CD4-positive, alpha-beta T cell (primary cell): Measurements from ENCODE around the gene MICAL2. TPM values are rescaled to one million over a fixed set of nuclear protein-coding genes. Genes with fewer than 3 reads are reported as not detected.
A peak's percentile ranks its signal among the peaks of the same experiment; 100 is the strongest.

ENCODE experiments used
- ATAC-seq: fragments of 200-7000 bp; cut with Tn5 transposase; one replicate; pipeline ENCODE4 v1.10.0; 2022; ENCODE audit warnings: mild to moderate bottlenecking; ENCODE audit not compliant: poor library complexity
- CTCF ChIA-PET: fragments of 350-600 bp; sonication (Branson Sonifier 250); formaldehyde crosslinking; loops from one replicate; lab custom pipeline; 2021; ENCODE audit warnings: antibody characterized with exemption, inconsistent platforms; lab: Charles Lee
- POLR2A ChIA-PET: fragments of 350-600 bp; sonication (Branson Sonifier 250); formaldehyde crosslinking; loops from one replicate; lab custom pipeline; 2021; ENCODE audit warnings: antibody characterized with exemption, inconsistent platforms; lab: Charles Lee
- DNase-seq, 14 experiments: peaks; one replicate each; pipeline ENCODE4 v3.0.0-alpha.2; 2013 to 2020; ENCODE audit warnings: mixed read lengths in 2 of 14
- H3K27ac ChIP-seq, 2 donors: one replicate each; pipeline versions ENCODE4 v1.5.1 to v1.7.0; 2013; ENCODE audit warnings: low read length in 2 of 2, low read depth in 1 of 2, mild to moderate bottlenecking in 1 of 2
- H3K27me3 ChIP-seq, 2 experiments: 1 replicate in 1 of 2; 2 replicates in 1 of 2; pipeline versions ENCODE4 v1.6.1 to v1.7.0; 2013; ENCODE audit warnings: low read length in 2 of 2, control low read depth in 1 of 2, mild to moderate bottlenecking in 1 of 2, moderate library complexity in 1 of 2; ENCODE audit not compliant: insufficient read depth in 2 of 2, control insufficient read depth in 1 of 2
- H3K36me3 ChIP-seq: one replicate; pipeline ENCODE4 v1.6.1; 2013; ENCODE audit warnings: low read length, control low read depth; ENCODE audit not compliant: insufficient read depth
- H3K4me1 ChIP-seq: one replicate; pipeline ENCODE4 v1.6.1; 2013; ENCODE audit warnings: low read length, control low read depth; ENCODE audit not compliant: insufficient read depth
- H3K4me3 ChIP-seq: one replicate; pipeline ENCODE4 v1.5.1; 2013; ENCODE audit warnings: mild to moderate bottlenecking, low read length, moderate library complexity
- H3K9me3 ChIP-seq, 2 experiments: 1 replicate in 1 of 2; 2 replicates in 1 of 2; pipeline versions ENCODE4 v1.6.1 to v1.7.0; 2013; ENCODE audit warnings: low read length in 2 of 2, mild to moderate bottlenecking in 2 of 2, control low read depth in 1 of 2, moderate library complexity in 1 of 2; ENCODE audit not compliant: control insufficient read depth in 1 of 2, insufficient read depth in 1 of 2
- H3K27ac Mint-ChIP-seq: one replicate; pipeline ENCODE4 v1.8.0; 2020; ENCODE audit warnings: mixed read lengths
- H3K27me3 Mint-ChIP-seq: one replicate; pipeline ENCODE4 v1.8.0; 2021; ENCODE audit warnings: mixed read lengths
- H3K36me3 Mint-ChIP-seq: one replicate; pipeline ENCODE4 v1.8.0; 2021; ENCODE audit warnings: low read depth, mixed read lengths
- H3K4me1 Mint-ChIP-seq: one replicate; pipeline ENCODE4 v1.8.0; 2021; ENCODE audit warnings: low read depth, mixed read lengths
- H3K4me3 Mint-ChIP-seq: one replicate; pipeline ENCODE4 v1.8.0; 2020; ENCODE audit warnings: mild to moderate bottlenecking, mixed read lengths
- H3K9me3 Mint-ChIP-seq: one replicate; pipeline ENCODE4 v1.8.0; 2020; ENCODE audit warnings: mixed read lengths
- intact Hi-C, 2 experiments: fragments of 100-400 bp; cut with DNase I in 1 of 2; cut with micrococcal nuclease in 1 of 2; formaldehyde crosslinking; loops; one replicate each; pipeline versions ENCODE4 v1.15.1 to v1.9.0; 2023 to 2025; cut with DNase I, micrococcal nuclease
- total RNA-seq, 174 experiments: library from RNA in 2 of 174; stranded (reverse) in 2 of 174; gene quantifications; one replicate each; pipeline ENCODE4 v1.2.3 and lab custom pipeline; 2021 to 2026
- TF ChIP-seq, protein P1 (sequence below): fragments of 200-600 bp; IDR thresholded peaks from one replicate; pipeline ENCODE4 v1.8.0; 2022; ENCODE audit warnings: antibody characterized with exemption, mild to moderate bottlenecking

MICAL2 gene
- total RNA-seq, 2 experiments from 2014 or later: 12.8 to 14.1 TPM

DNA sequence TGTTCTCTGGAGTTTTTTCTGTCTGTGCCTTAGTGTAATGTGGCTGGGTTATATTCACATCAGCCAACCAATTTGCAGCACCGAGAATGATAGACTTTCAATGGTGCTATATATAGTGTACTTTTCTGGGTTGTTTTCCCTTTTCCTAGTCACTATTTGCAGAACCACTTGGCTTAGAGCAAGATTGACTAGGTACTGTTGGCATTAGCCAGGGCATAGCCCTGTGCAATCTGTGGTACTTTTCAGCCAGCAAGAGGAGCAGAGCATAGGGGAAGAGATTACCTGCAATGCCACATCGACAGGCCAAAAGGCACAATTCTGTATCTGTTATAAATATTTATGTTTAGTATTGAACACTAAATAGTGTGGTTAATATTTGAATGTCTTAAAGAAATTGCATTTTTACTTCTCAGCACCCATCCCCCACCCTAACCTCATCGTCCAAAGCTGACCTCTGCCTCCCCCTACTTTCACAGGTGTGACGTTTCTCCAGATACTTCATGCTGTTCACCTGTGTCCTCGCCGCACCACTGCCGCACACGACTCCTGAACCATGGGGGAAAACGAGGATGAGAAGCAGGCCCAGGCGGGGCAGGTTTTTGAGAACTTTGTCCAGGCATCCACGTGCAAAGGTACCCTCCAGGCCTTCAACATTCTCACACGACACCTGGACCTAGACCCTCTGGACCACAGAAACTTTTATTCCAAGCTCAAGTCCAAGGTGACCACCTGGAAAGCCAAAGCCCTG is 51.4 kb downstream of the MICAL2 start:
- no peak overlapping the region for H3K4me3 ChIP-seq
- DNase-seq: no peak
- CTCF ChIA-PET: no interaction called here
- H3K4me1 ChIP-seq: peaks cover 16% of the 10 kb centered on the region
- no peaks in the 10 kb centered on the region for H3K9me3 Mint-ChIP-seq
- no peaks in the 10 kb centered on the region for H3K36me3 ChIP-seq
- intact Hi-C loops: no loop called here
- H3K27ac Mint-ChIP-seq: no peak overlapping the region
- H3K4me3 Mint-ChIP-seq: no peak overlapping the region
- H3K27me3 ChIP-seq: no peaks in the 10 kb centered on the region
- H3K27me3 Mint-ChIP-seq: no peaks in the 10 kb centered on the region
- peaks cover 14% of the 10 kb centered on the region for H3K4me1 Mint-ChIP-seq
- H3K27ac ChIP-seq: no peak overlapping the region
- no peaks in the 10 kb centered on the region for H3K9me3 ChIP-seq
- POLR2A ChIA-PET: no interaction called here
- no peak for ATAC-seq
- H3K36me3 Mint-ChIP-seq: no peaks in the 10 kb centered on the region
- TF ChIP-seq, protein P1, sequence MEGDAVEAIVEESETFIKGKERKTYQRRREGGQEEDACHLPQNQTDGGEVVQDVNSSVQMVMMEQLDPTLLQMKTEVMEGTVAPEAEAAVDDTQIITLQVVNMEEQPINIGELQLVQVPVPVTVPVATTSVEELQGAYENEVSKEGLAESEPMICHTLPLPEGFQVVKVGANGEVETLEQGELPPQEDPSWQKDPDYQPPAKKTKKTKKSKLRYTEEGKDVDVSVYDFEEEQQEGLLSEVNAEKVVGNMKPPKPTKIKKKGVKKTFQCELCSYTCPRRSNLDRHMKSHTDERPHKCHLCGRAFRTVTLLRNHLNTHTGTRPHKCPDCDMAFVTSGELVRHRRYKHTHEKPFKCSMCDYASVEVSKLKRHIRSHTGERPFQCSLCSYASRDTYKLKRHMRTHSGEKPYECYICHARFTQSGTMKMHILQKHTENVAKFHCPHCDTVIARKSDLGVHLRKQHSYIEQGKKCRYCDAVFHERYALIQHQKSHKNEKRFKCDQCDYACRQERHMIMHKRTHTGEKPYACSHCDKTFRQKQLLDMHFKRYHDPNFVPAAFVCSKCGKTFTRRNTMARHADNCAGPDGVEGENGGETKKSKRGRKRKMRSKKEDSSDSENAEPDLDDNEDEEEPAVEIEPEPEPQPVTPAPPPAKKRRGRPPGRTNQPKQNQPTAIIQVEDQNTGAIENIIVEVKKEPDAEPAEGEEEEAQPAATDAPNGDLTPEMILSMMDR: no peak

DNA sequence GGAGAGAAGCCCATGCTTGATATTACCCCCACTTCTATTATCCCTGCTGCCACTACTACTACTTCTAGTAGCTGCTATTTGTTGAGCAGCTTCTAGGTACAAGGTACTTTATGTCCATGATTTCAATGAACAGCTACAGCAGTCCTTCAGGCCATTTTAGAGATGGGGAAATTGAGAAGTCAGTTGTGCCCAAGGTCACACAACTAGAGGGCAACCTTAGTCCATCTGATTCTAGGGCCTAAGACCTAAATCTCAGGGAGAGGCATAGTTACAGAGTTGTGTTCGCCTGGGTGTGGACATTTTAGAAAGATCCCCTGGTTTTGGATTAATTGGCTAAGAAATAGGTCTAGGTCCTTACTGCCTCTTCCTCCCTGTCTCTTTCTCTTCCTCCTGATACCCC is 52.3 kb downstream of the MICAL2 start:
- POLR2A ChIA-PET: no interaction called here
- no peaks in the 10 kb centered on the region for H3K36me3 ChIP-seq
- H3K4me1 ChIP-seq: peaks cover 7% of the 10 kb centered on the region
- intact Hi-C loops: no loop called here
- H3K36me3 Mint-ChIP-seq: no peaks in the 10 kb centered on the region
- no peak overlapping the region for H3K27ac Mint-ChIP-seq
- H3K27me3 ChIP-seq: no peaks in the 10 kb centered on the region
- H3K4me1 Mint-ChIP-seq: peaks cover 6% of the 10 kb centered on the region
- H3K4me3 ChIP-seq: no peak overlapping the region
- no peaks in the 10 kb centered on the region for H3K27me3 Mint-ChIP-seq
- H3K9me3 Mint-ChIP-seq: no peaks in the 10 kb centered on the region
- no peak for ATAC-seq
- peak in 1 of 14 experiments; percentile 22 for DNase-seq
- no peak overlapping the region for H3K27ac ChIP-seq
- TF ChIP-seq, protein P1: no peak
- H3K4me3 Mint-ChIP-seq: no peak overlapping the region
- H3K9me3 ChIP-seq: no peaks in the 10 kb centered on the region
- CTCF ChIA-PET: no interaction called here

DNA sequence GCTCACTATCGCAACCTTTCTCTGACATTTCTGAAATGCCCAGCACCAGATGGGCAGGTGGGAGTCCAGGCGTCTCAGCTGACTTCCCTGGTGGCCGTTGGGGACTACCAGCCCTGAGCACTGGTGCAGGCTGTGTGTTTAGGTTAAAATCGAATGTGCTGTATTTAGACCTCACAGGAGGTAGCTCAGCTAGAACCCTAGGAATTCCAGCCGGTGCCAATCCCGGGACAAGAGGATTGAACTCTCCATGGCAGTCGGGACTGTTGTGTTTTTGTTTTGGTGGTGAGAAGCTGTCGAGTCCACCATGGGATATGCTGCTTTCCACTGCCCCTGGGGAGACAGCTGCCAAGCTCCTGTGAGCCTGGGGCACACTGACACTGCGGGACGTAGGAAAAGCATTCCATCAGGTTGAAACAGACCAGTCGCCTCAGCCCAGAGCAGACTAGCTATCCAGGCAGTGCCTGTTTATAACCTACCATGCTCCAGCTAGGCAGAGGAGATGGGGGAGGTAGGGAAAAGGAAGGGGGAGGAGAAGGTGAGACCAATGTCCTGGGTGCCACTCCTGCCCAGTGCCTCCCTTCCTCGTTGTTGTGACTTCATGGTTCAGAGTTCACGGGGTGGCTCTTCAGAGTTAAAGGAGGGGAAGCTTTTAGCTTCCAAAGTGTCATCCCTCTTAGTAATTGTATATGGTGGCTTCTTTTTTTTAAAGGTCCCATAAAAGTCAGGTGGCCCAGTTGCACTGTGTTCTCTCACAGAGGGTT is 53.0 kb downstream of the MICAL2 start:
- Mint-ChIP-seq H3K27ac (no peak overlapping the region), H3K4me1 (peaks cover under 1% of the 10 kb centered on the region), H3K9me3 (no peaks in the 10 kb centered on the region), H3K4me3 (no peak overlapping the region), H3K36me3 (no peaks in the 10 kb centered on the region), H3K27me3 (no peaks in the 10 kb centered on the region)
- ATAC-seq: no peak
- intact Hi-C loops: no loop called here
- Histone ChIP-seq H3K4me3 (no peak overlapping the region), H3K27ac (no peak overlapping the region), H3K4me1 (peaks cover 6% of the 10 kb centered on the region), H3K36me3 (no peaks in the 10 kb centered on the region), H3K27me3 (no peaks in the 10 kb centered on the region), H3K9me3 (no peaks in the 10 kb centered on the region)
- no peak for DNase-seq
- CTCF ChIA-PET: no interaction called here
- TF ChIP-seq, protein P1: no peak
- POLR2A ChIA-PET: interaction anchor here (1.2 kb wide), 1 partner anchor 9 kb away, joined by 3 read pairs; no protein-coding TSS in a partner anchor
